Amygdala (tissue), 56 donors: ENCODE data around the gene MRRF.

ENCODE experiments used
- DNase-seq, 56 donors: peaks; one replicate each; lab custom pipeline; 2025; lab: John Stamatoyannopoulos, UW

MRRF gene

GRCh38 chr9:122376796-122377195 lies 112.1 kb downstream of the MRRF start:
- DNase-seq, result no peak

GRCh38 chr9:122377241-122378164 lies 112.8 kb downstream of the MRRF start:
- no peak for DNase-seq

GRCh38 chr9:122378236-122378635 lies 113.6 kb downstream of the MRRF start:
- no peak for DNase-seq

- no peak for DNase-seq
Observed at GRCh38 chr9:122379340-122379739, 114.7 kb downstream of the MRRF start.

GRCh38 chr9:122380293-122380692 lies 115.6 kb downstream of the MRRF start:
- no peak for DNase-seq
